GM19099 (cell line): Measurements from ENCODE around the gene DNMT1.

Experiments used
- POLR2A ChIP-seq: IDR thresholded peaks from 3 replicates; pipeline ENCODE4 v1.6.1; 2011; ENCODE audit warnings: low read depth; ENCODE audit not compliant: insufficient read length; ENCODE audit errors: extremely low read depth

Gene DNMT1

DNA sequence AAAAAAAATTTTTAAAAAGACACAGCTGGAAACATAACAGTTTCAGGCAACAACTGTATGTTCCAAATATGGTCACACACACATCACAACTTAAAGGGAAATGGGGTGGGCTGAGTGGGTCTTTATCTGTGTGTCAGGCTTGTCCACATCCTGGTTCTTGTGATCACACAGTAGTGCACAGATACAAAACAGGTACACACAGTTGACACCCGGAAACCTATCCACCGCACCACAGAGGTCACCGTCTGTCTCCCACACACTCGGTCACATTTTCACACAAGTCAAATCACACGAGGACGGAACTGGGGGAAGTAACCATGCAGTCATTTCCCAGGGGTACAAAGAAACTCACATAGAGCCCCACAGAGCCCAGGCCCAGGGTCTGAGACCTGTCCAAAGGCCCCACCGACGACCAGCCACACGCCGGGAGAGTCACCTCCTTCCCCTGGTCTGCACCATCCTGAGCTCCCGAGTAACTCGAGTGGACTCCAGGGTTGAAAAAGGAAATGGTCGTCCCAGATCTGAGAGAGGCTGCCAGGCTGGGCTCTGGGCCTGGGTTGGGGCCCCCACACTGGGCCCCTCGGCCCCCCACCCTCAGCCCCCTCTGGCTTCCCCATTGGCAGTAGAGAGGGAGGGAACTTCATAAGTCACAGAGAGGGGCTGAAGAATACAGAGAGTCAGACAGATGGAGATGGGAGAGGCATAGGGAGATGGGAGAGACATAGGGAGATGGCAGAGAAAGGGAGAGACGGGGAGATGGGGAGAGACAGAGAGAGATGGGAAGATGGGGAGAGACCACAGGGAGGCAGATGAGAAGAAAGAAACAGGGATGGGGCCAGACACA, 89.9 kb downstream of the DNMT1 start:
- peak; percentile 61 for TF ChIP-seq POLR2A

DNA sequence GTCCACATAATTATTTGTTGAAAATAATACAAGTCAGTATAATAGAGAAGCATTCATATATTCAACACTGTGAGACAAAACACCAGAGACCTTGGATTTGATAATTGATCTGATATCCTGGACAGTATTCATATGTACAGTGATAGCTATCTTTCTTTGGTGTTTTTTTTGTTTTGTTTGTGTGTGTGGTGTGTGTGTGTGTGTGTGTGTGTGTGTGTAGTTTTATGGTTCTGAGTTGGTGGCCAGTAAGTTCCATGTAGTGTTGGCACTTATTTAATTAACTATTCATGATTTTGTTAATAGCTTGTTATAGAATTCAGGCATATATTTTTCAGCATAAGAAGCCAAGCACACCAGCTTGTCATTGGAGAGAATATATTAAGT, 90.6 kb downstream of the DNMT1 start:
- no peak for TF ChIP-seq POLR2A

DNA sequence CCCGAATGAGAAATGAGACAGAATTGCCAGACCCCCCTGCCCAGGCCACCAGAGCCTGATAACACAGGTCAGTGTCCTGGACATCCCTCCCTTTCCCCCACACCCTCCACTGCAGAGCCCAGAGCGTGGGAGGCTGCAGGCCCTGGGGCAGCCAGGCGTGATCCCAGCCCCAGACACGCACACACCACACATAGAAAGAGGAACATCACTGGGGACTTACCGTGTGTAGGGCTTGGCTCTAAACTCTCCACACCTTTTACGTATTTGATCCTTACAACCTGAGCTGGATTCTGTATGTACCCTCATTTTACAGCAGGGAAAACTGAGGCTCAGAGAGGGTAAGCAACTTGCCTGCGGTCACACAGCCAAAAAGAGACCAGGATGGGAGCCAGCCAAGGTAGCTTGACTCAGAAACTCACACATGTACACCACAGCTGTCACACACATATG, 91.9 kb downstream of the DNMT1 start:
- TF ChIP-seq POLR2A: peak; percentile 31

DNA sequence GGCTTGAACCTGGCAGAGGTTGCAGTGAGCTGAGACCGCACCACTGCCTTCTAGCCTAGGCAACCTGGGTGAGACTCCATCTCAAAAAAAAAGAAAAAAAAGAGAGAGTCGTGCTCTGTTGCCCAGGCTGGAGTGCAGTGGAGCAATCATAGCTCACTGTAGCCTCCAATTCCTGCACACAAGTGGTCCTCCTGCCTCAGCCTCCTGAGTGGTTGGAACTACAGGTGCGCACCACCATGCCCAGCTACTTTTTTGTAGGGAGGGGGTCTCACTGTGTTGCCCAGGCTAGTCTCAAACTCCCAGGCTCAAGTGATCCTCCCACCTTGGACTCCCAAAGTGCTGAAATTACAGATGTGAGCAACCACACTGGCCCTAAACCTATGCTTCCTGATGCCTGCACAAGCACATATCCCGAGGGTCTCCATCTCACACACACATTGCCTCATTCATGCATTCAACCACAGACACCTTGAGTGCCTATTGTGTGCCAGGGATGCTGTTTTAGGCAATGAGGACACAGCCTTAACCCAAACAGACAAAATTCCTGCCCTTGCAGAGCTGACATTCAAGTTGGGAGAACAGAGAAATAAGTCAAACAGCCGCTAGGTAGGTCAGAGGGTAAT, 94.5 kb downstream of the DNMT1 start:
- TF ChIP-seq POLR2A: no peak

DNA sequence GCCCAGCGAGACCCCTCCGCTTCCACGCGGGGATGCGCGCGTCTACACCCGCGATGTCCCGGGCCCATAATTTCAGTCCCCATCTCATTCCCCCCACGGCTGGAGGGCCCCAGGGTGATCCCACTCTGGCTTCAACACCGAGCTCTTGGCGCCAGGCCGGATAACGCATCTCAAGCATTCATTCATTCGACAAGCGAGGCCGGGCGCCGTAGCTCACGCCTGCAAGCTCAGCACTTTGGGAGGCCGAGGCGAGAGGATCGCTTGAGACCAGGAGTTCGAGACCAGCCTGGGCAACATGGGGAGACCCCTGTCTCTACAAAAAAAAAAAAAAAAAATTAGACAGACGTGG, 98.2 kb downstream of the DNMT1 start:
- TF ChIP-seq POLR2A: no peak

DNA sequence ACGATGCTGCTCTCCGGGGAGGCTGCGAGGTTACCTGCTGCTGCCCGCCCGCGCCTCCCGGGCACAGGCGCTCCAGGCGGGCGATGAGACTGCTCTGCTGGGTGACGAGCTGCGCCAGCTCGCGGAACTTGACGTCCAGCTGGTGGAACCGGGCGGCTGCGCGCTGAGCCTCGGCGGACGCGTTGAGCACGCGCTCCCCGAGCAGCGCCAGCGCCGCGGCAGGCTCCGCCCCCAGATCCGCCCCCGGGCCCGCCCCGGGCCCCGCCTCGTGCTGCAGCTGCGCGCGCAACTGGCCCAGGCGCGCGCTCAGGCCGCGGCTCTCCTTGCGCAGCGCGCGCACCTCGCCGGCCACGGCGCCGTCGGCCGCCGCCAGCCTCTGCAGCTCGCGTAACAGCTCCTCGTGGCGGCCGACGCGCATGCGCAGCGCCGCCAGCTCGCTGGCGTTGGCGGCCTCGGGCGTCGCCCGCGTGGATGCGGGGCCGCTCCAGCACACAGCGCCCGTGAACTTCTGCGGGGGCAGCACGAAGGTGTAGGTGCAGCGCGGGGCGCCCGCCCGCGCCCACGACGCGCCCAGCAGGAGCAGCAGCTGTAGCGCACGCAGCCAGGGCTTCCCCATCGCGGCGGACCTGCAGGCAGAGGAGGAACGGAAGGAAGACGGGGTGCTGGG, 98.7 kb downstream of the DNMT1 start:
- TF ChIP-seq POLR2A: peak; percentile 80

DNA sequence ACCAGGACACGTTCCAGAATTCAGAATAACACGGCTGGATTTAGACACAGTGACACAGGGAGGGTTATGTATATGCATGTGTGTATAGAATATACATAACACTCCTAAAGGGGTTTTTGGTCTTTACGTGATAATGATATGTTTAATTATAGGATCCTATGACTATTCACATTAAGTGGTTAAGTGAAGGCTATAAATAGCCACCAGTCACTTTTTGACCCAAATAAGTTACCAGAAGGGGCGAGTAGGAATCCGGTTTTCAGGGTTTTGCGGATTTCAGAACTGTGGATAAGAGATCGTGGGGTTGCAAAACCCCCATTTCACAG, 99.2 kb downstream of the DNMT1 start:
- TF ChIP-seq POLR2A: no peak

DNA sequence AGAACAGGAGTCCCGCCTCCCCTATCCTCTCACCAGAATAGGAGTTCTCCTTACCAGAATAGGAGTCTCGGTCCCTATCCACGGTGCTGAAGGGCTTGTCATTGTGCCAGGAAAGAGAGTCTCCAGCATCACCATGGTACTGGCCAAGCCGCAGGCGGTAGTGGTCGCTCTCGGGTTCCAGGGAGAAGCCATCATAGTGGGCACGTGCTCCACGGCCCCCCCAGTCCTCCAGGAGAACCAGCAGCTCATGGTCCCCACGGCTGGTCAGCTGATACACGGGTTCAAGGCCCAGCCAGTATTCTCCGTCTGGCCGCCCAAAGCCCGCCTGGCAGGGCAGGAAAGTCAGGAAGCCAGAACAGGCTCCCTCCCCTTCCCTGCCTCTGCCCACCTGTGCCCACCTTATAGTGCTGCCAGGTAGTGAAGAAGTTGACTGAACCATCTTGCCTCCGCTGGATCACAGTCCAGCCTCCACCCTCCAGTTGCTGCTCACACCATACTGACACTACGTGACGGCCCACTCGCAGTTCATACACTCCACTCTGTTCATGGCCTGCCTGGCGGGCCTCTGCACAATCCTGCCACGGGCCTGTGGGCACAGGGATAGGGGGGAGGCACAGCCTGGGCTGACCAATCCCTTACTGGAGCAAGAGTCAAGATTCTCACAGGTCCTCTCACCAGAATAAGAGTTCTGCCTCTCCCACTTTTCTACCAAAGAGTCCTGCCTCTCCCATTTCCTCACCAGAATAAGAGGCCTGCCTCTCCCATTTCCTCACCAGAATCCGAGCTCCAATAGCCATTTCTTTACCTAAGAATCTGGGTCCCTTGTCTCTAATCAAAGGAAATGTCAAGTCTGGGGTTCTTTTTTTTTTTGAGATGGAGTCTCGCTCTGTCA, 101.2 kb downstream of the DNMT1 start:
- no peak for TF ChIP-seq POLR2A

DNA sequence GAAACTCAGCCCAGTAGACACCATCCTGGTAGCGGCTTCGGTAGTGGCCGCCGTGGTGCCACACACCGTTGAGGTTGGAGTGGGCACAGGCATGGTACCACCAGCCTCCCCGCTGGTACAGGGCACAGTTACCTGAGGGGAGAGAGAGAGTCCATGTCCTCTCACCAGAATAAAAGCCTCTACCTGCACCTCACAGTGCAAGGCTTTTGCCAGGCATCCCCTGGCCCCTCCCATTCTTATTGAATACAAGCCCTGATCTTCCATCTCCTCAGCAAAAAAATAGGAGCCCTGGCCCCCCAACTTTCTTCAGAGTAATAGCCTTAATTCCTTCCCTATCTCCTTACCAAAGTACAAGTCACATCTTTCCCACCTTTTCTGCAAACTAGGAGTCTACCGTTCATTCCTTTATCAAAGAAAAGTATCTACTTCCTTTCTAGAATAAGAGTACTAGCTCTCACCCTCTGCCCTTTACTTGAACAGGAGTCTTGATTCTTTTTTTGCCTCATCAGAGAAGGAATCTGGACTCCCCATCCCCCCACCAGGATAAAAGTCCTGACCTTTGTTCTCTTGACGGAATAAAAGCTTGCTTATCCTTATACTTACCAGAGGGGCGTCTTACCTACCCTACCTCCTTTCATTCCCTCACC, 102.0 kb downstream of the DNMT1 start:
- TF ChIP-seq POLR2A: no peak

DNA sequence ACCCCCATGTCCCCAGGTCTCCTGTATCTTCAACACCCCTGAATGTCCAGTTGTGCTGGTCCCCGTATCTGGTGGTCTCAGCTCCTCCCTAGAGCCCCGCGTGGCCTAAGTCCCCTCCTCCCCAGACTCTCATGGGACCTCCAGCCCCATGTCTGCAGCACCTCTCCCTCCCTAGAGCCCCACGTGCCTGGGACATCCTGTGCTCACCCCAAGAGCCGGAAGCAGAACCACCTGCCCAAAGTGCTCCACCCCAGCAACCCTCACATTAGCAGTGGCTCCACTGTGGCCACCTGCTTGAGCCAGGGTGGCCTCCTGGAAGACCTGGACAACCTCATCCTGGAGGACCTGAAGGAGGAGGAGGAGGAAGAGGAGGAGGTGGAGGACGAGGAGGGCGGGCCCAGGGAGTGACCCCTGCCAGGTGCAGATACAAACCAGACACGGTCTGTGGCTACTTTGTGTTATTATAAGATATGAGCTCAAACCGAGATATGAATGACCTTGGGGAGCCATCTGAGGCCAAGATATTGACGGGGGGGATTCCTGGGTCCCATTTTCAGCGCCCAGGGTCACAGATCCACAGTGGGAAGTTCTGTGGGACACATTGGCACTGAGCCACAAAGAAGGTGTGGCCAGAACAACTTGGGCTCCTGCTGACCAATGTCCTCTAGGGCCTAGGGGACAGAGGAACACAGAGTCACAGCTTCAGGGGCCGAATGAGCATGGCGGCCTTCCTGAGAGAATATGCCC, 102.7 kb downstream of the DNMT1 start:
- TF ChIP-seq POLR2A: peak; percentile 20

DNA sequence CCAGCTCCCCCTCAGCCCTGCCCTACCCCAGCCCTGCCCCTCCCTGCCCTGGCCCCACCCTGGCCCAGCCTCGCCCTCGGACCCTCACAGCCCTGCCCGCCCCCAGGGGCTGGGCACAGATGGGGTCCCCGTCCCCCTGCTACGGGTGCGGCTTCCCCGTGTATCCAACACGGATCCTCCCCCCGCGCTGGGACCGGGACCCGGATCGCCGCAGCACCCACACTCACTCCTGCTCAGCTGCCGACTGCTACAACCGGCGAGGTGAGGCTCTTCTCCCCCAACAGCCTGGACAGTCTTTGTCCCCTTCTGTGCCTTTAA, 103.4 kb downstream of the DNMT1 start:
- TF ChIP-seq POLR2A: no peak

DNA sequence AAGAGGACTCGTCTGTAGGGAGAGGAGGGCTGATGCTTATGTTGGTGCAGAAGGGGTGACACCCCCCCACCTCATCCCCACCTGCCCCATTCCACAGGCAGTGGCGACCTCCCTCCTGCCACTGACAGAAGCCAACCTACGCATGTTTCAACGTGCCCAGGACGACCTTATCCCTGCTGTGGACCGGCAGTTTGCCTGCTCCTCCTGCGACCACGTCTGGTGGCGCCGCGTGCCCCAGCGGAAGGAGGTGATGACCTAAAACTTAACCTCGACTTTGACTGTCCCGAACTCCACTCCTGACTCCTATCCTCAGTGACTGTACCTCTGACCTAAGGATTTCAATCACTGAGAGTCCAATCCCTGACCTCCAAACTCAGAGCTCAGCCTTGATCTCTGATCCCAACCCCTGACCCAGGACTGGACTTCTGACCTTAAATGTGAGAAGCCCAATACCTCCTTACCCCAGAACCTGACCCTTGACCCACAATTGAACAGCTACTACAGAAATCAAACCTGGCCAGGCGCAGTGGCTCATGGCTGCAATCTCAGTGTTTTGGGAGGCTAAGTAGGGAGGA, 104.9 kb downstream of the DNMT1 start:
- no peak for TF ChIP-seq POLR2A

DNA sequence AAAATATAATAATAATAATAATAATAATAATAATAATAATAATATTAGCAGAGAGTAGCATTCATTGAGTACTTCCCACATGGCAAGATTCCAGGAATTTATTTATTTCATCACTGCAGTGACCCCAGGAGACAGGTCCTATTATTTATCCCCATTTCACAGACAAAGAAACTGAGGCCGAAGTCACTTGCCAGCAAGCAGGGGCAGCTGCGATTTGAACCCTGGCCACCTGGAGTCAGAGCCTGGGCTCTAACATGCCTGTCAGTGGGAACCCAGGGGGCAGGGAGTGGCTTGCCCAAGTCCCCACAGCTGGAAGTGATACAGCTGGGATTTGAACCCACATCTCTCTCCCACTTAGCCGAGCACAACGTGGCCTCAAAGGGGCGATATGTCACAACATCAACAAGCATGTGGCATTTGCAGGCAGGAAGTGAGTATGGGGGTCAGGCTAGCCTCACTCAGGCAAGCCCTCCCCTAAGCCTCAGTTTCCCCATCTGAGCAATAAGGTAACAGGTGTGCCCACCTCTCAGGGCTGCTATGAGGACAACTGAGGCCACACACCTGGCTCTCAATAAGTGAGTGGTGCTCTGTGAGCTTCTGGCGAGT, 105.7 kb downstream of the DNMT1 start:
- no peak for TF ChIP-seq POLR2A
